Measurements from ENCODE around the gene EHF. TPM values are rescaled to one million over a fixed set of nuclear protein-coding genes. Genes with fewer than 3 reads are reported as not detected.

EHF gene
- total RNA-seq, 1 experiment from 2014 or later, result 37.0 TPM

GRCh38 chr11:34682825-34683224 is 61.9 kb downstream of the EHF start:
- no peak overlapping the region for H3K4me3 ChIP-seq (ENCODE audit: low read length)
- H3K27me3 ChIP-seq (ENCODE audit: low read length), result no peaks in the 10 kb centered on the region
- TF ChIP-seq CTCF (conservative IDR thresholded peaks at IDR 0.05; ENCODE audit: low read depth, low read length) (no peak), EZH2phosphoT487 (IDR thresholded peaks at IDR 0.05; ENCODE audit: borderline replicate concordance, low read length) (no peak), EZH2 (IDR thresholded peaks at IDR 0.05; ENCODE audit: low read length, unreplicated experiment) (no peak)
- no peaks in the 10 kb centered on the region for H3K79me2 ChIP-seq (ENCODE audit: low read length)
- no peaks in the 10 kb centered on the region for H3K9me3 ChIP-seq (ENCODE audit: low read length)
- intact Hi-C loops (cut with micrococcal nuclease), result loop anchor here (10.0 kb wide), 1 partner anchor 212 kb away; no protein-coding TSS in a partner anchor
- ChIA-PET POLR2A (ENCODE audit: unreplicated experiment) (no interaction called here), CTCF (no interaction called here)
- peak overlapping the region; percentile 91 for H3K27ac ChIP-seq (ENCODE audit: low read length)
- no peaks in the 10 kb centered on the region for H3F3A ChIP-seq (ENCODE audit: low read length, unreplicated experiment)
- H3K9ac ChIP-seq (ENCODE audit: low read length), result peak overlapping the region; percentile 45
- no TSS peak for BruUV-seq (replicated peaks)
- no peaks in the 10 kb centered on the region for H3K36me3 ChIP-seq (ENCODE audit: low read depth, low read length)
- no peaks in the 10 kb centered on the region for H3K9me2 ChIP-seq (replicated peaks; ENCODE audit: low read length)
- H3K4me2 ChIP-seq (ENCODE audit: low read length), result peak overlapping the region; percentile 14; the same call in 1 of the 2 replicates
- peaks cover 56% of the 10 kb centered on the region for H3K4me1 ChIP-seq (ENCODE audit: insufficient read depth, low read length)
- no peak; the same call in 1 of the 2 replicates for ATAC-seq
- DNase-seq, result peak; percentile 79
- H2AFZ ChIP-seq (ENCODE audit: low read length), result no peak overlapping the region
- H4K20me1 ChIP-seq (ENCODE audit: low read length), result no peaks in the 10 kb centered on the region

GRCh38 chr11:34683396-34683795 is 62.5 kb downstream of the EHF start:
- peak overlapping the region; percentile 91 for H3K27ac ChIP-seq (ENCODE audit: low read length)
- peaks cover 56% of the 10 kb centered on the region for H3K4me1 ChIP-seq (ENCODE audit: insufficient read depth, low read length)
- no peak overlapping the region for H3K4me2 ChIP-seq (ENCODE audit: low read length)

More at GRCh38 chr11:34683396-34683795, 62.5 kb downstream of the EHF start:
- Histone ChIP-seq H2AFZ (ENCODE audit: low read length) (no peak overlapping the region), H3K9ac (ENCODE audit: low read length) (no peak overlapping the region), H3K79me2 (ENCODE audit: low read length) (no peaks in the 10 kb centered on the region), H3F3A (ENCODE audit: low read length, unreplicated experiment) (no peaks in the 10 kb centered on the region), H3K9me3 (ENCODE audit: low read length) (no peaks in the 10 kb centered on the region), H4K20me1 (ENCODE audit: low read length) (no peaks in the 10 kb centered on the region), H3K9me2 (replicated peaks; ENCODE audit: low read length) (no peaks in the 10 kb centered on the region), H3K27me3 (ENCODE audit: low read length) (no peaks in the 10 kb centered on the region), H3K4me3 (ENCODE audit: low read length) (no peak overlapping the region), H3K36me3 (ENCODE audit: low read depth, low read length) (no peaks in the 10 kb centered on the region)
- ATAC-seq (no peak), DNase-seq (no peak)
- intact Hi-C loops (cut with micrococcal nuclease), result loop anchor here (10.0 kb wide), 1 partner anchor 211 kb away; no protein-coding TSS in a partner anchor
- BruUV-seq (replicated peaks), result no TSS peak
- ChIA-PET CTCF (no interaction called here), POLR2A (ENCODE audit: unreplicated experiment) (no interaction called here)
- no peak for TF ChIP-seq EZH2phosphoT487 (IDR thresholded peaks at IDR 0.05; ENCODE audit: borderline replicate concordance, low read length)
- no peak for TF ChIP-seq EZH2 (IDR thresholded peaks at IDR 0.05; ENCODE audit: low read length, unreplicated experiment)
- TF ChIP-seq CTCF (conservative IDR thresholded peaks at IDR 0.05; ENCODE audit: low read depth, low read length), result no peak
